ENCODE results near the gene ANKS1B.

The ANKS1B gene

DNA sequence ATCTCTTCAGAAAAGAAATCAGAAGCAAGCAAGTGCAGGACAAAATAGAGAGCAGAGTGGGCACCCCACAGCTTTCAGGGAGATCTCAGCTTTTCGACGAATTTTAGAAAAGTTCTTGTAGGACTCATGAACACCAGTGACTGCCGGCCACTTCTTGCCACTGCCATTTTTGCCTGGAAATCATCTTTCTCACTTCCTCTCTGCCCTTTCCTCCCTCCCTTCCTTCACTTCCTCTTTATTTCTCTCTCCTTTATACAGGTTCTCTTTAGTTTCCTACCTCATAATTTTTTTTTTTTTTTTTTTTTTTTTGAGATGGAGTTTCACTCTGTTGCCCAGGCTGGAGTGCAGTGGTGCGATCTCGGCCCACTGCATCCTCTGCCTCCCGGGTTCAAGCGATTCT lies 1154.1 kb downstream of the ANKS1B start:
- no peak for DNase-seq

DNA sequence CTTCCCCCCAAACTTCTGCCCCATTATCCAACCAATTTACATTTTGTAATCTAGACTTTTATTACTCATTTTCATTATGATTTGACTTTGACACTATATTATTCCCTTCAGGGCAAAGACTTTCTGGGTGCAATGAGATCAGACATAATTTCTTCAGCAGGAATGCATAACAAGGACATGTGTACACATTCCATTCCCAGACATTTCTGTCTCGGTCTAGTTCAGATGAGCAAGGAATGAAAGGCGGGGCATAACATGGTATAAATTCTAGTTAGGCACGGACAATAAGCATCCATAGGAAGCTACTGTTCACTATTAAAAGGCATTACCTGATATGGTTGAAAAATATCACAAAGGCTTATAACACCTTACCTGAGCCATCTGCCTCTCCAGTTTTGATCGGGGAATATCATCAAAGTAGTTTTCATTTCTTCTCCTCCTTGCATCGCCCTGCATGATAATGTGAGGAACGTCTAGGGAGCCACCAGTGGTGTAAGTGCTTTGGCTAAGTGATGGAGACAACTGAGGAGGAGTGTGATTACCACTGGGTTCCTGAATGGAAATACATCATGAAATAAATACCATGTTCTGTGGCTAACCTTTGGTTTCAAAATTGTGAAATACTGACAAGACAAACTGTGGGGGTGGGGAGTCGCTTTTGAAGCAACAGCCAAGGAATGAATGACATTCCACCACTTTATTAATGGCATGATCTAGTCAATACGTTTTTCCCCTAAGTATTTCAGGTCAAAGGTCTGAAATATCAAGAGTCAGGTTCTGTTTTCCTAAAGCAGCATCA lies 1155.7 kb downstream of the ANKS1B start:
- DNase-seq: peak; percentile 59

DNA sequence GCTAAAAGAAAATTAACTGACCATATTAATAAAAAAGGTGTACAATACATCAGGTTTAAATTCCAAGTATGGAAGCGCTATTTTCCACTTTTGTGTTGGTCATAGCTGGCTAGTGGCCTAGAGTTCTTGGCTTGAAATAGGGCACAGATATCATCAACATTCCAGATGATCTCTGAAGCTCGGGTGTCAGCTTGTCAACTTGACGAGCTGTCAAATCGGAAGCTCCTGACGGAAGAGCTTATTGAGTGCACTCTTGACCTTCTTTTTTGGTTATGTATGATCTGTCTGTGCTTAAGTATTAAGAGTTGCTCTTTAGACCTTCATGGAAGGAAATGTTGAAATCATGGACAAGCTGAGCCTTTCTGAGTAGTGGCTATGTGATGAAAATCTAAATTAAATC lies 1161.7 kb downstream of the ANKS1B start:
- no peak for DNase-seq

DNA sequence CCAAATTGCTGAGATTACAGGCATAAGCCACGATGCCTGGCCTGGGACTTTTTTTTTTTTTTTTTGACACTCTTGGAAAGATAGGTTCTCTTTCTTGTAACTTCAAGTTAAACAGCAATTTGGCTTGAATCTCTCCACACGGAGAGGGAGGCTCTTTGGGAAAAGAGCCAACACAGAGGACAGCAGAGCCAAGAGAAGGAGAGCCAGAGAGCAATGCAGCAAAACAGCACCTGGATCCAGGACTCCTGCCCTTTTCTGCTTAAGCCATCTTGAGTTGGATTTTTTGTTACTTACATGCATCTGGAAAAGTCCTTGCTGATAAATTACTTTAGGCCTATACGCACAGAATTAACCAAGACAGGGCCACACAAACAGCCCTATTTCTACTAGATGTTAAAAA lies 1162.9 kb downstream of the ANKS1B start:
- DNase-seq: no peak

DNA sequence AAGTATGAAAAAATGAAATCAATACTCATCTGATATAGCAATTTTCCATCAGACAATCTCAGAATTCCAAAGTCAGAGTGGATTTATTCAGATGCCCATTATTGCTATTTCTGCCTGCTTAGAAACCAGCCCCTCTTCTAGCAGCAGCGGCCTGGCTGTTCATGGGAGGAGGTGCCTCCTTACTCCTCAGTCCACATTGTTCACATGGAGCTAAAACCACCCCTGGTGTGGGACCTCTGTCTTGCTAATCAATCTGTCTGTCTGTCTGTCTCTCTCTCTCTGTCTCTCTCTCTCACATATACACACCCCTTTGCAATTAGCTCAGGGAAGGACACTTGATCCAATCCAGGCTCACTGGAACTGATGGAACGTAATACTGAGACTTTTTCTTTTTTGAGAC lies 1163.5 kb downstream of the ANKS1B start:
- DNase-seq: no peak

DNA sequence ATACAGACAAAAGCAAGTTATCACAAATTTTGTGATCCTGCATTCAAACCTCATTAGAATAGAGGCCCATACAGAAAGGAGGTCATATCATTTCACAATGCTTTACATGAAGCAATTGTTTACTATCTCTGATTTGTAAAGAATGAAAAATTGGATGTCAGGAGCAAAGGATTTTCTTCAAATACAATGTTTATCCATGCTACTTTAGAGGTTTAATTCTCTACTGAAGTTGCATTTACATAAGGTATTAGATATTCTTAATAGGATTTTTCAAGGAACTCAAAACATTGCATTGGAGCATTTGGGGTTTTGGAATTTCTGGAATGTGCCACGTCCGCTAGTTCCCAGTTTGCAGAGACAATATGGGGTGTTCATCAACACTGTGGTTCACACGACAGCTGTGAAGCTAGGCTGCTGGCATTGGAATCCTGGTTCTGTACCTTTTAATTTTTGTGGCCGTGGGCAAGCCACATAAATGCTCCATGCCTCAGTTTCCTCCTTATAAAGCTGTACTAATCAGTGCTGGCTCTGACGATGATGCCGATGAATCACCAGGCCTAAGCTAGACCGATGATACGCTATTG lies 1164.8 kb downstream of the ANKS1B start:
- no peak for DNase-seq

DNA sequence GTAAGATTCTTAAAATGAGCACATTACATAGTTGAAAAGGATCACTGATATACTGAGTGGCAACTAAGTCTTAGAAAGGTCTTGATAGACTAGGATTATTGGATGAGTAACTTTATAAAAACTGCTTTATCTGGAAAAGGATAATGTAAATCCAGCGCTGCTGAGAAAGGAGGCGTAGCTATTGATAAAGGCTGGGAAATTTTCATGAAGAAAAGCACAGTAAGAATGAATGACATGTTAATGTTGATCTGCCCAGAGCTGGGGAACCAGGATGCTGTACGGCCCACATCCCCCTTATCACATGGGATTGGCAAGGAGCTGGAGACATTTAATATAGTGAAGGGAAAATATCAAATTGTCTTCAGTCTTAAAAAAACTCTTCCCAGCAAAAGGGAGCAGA lies 1165.7 kb downstream of the ANKS1B start:
- no peak for DNase-seq

DNA sequence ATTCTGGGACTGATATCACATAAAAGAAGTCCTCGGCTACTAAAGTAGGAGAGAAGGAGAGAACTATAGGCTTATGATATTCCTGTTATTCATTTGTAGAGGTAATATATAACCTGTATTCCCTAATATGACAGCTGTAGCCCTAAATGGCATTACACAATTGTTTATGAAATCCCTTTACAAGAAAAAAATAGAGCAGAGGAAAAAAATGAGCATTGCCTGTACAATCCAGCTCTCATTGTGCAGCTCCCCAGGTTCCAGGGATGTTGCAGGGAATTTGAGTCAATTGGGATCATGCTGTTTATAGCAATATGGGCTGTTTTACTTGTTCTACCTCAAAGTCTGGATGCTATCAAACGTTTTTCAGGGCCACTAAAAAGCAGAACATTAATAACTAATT lies 1166.5 kb downstream of the ANKS1B start:
- DNase-seq: no peak

DNA sequence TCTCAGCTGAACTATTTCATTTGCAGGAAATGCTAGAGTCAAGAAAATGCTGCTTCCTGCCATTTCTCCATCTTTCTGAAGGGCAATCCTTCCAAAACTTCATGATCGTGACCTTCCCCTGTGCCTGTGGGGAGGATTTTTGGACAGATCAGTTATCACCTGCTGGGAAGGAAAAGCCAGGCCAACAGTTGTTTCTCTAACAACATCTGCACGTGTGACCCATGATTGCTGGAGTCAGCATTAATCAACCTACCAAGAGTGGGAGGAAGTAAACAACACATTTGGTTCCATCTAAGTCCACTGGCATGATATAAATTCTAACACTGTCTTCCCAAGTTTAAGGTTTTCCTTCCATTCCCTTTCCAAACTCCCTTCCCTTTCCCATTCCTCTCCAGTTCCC lies 1167.0 kb downstream of the ANKS1B start:
- no peak for DNase-seq

DNA sequence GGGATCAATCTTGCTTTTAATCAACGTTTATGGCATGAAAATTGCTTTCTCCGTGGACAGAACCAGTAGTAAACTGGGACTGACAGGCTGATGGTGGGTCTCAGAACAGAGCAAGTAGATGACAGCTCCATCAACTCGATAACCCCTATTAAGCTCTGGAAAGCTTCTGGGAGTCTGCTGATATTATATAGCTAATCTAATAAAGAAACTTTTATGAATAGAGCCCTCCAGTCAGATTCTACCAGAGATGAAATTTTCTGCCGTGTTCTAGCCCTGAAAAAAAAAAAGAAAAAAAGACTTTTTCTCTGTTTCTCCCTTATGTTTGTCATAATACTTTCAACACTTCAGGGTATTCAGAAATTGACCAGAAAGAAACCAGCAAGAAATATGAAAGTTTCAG lies 1168.0 kb downstream of the ANKS1B start:
- no peak for DNase-seq

DNA sequence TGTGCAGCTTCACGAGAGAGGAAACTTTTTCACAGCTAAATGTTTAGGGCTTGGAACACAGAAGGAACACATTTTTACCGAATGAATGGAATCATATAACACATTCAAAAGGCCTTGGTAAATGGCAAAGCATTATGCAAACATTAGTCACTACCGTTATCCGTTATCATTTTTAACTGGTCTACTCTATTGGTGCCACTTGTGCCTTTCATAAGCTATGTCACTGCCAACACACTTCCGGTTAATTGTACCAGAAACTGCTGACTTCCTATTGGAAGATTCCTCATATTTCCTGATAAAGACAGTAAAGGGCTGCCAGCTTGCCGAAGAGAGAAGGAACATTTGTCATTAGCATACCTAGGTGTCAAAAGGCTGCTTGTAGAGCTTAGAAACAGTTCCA lies 1170.5 kb downstream of the ANKS1B start:
- no peak for DNase-seq

DNA sequence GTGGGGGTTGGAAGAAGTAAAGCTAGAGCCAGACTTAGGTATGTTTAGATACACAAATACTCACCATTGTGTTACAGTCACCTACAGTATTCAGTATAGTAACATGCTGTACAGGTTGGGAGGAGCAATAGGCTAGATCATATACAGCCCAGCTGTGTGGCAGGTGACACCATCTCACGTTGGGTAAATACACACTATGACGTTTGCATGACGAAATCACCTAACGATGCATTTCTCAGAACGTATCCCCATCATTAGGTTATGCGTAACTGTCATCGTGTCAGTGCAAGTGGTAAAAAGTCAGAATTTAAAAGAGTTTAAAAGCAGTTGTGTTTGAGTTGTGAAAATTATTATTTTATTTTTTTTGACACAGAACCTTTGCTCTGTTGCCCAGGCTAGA lies 1172.5 kb downstream of the ANKS1B start:
- no peak for DNase-seq

DNA sequence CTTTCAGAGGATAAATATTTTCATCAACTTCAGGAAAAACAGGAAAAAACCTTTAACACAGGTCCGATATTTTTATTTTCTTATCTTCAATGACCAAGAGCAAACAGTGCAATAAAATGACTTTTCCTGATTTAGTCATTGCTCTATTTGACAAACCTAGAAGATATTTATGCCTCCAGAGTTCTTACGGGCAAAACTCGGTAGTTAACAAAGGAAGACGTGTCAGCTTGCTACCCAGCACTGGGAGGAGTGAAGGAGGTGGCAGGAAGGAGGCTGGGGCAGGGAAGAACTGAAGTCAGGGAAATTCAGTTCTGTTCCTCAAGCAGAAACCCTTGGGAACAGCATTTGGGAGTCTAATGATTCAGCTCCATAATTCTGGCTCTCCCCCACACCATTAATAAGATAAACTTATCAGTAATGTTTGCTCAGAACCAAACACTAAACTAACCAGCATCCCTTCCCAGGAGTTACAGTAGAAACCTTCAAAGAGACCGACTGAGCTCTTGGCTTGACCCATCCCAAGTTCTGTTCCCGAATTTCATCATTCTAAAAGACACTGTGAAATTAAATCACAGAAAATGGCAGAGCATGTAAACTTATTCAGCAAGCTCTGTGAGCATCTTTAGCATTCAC lies 1176.4 kb downstream of the ANKS1B start:
- no peak for DNase-seq

DNA sequence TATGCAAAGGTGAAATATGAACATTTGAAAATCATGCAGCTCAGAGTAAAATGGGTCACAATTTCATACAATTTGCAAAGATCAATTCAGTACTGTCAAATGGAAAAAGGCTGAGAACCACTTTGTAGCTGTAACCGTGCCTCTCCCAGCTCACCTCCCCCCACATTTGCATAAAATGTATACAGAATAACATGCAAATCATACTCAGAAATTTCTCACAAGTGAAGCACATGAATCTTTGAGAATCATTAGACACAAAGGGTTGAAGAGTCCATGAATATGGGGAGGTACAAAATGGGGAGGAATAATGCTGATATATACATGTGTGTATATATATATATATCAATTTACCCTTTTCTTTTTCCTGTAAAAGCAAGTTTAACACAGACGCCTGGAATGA lies 1177.5 kb downstream of the ANKS1B start:
- DNase-seq: peak; percentile 33

DNA sequence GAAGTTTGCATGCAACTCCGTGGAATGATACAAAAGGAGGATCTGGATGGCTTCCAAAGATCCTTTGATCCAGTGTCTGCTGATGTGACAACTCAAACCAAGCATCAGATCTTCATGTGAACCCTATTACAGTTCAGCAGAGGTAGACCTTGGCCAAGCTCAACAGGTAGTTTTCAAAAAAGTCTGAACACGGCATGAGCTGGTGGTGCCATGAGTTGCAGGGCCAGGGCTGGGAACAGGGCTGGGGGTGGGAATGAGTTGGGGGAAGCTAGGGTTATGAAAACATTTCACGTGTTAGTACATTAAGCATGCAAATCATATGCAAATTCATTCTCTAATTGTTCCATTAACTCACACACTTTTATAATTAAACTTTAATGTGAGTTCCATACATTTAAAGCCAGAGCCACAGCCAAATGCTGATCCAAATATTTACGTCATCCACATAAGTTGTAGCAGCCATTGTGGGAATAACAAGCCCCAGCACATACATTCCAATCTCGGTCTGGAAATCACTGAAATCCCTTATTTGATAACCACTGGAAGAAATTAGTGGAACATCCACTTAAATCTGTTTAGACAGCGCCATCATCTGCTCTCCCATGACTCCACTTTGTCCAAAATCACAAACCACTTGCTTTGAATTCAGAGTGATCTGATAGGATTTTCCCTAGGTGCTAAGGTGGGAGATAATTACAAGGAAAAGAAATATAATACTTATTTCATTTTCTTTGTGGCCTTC lies 1181.1 kb downstream of the ANKS1B start:
- DNase-seq: no peak

DNA sequence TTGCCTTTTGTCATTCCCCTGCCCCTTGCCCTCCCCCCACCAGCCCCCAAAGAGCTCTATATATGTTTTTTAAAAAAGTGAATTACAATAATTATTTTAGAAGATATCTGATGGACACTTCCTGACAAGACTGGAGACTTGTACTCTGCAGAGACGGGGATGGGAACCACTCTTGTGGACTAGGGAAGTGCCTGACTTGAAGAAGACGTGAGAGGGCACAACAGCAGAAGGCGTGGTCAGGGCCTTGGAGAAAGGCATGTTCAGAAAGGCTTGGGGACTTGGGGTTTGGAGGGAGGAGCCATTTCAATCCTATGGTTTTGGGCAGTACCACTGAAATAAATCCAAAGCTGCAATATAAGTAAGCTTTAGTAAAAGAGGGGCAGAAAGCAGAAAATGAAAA lies 1184.9 kb downstream of the ANKS1B start:
- DNase-seq: no peak

DNA sequence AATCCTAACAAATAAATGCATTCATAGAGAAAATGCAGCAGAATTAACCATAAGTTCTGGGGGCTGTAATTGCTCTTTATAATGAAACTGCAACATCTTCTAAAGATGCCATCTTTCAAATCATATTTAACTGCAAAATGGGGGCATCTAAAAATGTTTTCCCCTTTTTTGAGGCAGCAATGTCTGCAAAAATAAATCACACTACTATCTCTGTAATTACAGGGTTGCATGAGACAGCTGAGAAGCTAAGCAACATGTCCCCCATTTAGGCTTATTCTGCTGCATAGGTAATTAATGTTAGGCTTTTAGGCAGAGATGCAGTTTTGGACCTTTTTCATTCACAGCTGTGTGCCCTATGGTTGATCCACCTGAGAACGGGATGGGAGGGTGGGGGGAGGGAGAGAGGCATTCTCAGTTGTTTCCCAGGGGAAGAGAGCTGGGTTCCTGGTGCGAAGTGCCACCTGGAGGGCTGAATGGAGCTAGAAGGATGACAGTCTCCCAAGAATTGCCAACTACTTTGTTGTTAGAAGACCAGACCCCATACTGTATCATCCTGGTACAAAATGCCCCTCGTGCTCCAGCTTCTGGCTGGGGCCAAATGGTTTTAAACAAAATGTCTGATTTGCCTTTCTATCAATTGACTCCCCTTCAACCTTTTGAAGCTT lies 1185.5 kb downstream of the ANKS1B start:
- no peak for DNase-seq

DNA sequence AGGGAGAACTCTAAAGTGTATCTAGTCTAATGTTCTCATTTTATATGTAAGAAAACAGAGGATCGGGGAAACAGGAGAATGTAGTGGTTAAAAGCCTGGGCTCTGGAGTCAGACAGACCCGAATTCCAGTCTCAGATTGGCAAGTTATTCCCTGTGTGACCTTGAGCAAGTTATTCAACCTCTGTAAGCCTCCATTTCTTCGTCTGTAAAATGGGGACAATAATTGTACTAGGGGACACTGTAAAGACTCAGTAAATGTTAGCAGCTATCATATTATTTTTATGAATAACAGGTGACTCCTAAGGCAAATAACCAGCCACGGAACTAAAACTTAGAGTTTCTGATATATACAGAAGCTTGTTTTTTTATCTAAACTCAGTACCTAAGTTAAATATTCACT lies 1187.5 kb downstream of the ANKS1B start:
- DNase-seq: no peak

DNA sequence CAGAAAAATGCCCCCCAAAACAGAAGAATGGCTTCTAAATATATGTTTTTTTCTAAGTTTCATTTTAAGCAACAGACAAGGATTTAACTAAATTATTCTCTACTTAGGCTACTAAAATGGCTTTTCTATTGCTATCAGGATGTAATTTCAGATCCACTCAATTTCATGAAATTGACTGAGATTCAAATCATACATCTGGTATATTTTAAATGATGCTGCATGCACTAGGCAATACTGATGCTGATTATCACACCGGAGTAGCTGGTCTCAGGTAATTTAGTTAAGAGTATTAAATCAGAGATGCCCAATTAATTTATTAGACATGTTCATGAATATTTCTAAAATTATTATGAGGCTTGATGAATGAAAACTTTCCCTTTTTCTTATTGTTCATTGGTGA lies 1188.0 kb downstream of the ANKS1B start:
- DNase-seq: no peak

DNA sequence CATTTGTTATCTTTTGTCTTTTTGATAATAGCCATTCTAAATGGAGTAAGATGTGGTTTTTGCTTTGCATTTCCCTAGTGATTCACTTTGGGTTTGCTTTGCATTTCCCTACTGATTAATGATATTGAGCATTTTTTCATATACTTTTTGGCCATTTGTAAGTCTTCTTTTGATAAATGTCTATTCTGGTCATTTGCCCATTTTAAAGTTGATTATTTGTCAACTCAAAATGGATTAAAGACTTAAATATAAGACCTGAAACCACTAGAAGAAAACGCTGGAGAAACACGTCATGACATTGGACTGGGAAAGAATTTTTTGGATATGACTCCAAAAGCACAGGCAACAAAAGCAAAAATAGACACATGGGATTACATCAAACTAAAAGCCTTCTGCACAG lies 1191.6 kb downstream of the ANKS1B start:
- DNase-seq: no peak

DNA sequence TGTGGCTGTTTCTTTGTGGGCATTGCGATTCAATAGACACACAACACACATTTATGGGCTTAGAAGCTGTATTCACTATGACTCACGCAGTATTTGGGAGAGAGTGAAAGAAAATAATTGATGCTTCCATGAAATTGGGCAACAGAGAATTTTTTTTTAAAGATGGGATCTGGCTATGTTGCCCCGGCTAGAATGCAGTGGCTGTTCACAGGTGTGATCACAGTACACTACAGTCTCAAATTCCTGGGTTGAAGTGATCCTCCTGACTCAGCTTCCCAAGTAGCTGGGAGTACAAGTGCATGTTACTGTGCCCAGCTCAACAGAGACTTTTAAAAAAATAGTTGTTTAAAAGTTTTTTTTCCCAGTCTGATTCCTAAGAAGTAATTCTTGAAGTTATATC lies 1193.3 kb downstream of the ANKS1B start:
- DNase-seq: no peak

DNA sequence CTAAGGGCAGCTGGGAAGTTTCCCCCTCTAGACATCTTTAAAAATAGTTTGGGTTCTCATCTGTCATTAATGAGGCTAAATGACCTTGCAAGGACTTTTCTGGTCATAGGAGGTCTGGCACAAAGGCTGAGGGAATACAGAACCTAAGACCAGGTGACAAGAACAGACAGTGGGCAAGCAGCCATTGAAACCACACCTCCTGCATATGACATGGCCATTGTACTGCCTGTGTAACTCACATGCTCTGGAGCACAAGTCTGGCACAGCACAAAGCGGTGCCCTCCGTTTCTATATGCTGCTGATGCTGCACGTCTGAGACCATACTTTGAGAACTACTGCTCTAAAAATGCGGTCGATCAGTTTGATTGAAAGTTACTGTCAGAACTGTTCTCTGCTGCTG lies 1196.3 kb downstream of the ANKS1B start:
- DNase-seq: no peak

DNA sequence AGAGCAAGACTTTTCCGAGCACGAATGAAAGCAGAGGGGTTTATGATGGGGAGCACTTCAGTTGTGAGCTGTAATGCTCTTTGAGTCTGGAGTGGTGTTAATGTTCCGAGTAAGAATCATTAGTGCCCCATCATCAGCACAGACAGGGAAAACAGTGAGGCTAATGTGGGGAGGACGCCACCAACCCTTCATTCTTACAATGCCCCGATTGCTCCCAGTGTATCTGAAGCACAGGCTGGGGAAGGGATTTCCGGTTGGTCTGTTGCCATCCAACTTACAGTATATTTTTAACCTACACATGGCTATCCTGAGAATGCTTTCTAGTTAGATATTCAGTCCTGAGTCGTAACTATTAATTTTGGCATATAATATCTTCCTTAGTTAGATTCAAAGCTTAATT lies 1198.1 kb downstream of the ANKS1B start:
- no peak for DNase-seq
